GM12878 (cell line): ENCODE measurements around the gene MRPL34. TPM values are rescaled to one million over a fixed set of nuclear protein-coding genes. Genes with fewer than 3 reads are reported as not detected.

Experiments
- BCL11A ChIP-seq: IDR thresholded peaks from 2 replicates; pipeline ENCODE4 v1.6.1; 2011; ENCODE audit warnings: low read depth, low read length
- CREM ChIP-seq: IDR thresholded peaks from 2 replicates; pipeline ENCODE4 v1.6.1; 2014; ENCODE audit warnings: antibody characterized with exemption, low read depth
- E2F4 ChIP-seq: IDR thresholded peaks from 2 replicates; pipeline ENCODE4 v1.6.1; 2012; ENCODE audit warnings: low read depth, low read length, improper control_type of control experiment
- IRF5 ChIP-seq: fragments of 450-650 bp; IDR thresholded peaks from 2 replicates; pipeline ENCODE4 v1.6.1; 2017; ENCODE audit warnings: borderline replicate concordance
- POLR2A ChIP-seq: IDR thresholded peaks from 2 replicates; pipeline ENCODE4 v1.6.1; 2011; ENCODE audit warnings: low read depth, mild to moderate bottlenecking, low read length
- PRDM15 ChIP-seq: fragments of 450-650 bp; formaldehyde crosslinking; IDR thresholded peaks from 2 replicates; pipeline ENCODE4 v1.4.0; 2020; ENCODE audit warnings: mild to moderate bottlenecking, moderate library complexity
- RAD51 ChIP-seq: fragments of 450-650 bp; IDR thresholded peaks from 2 replicates; pipeline ENCODE4 v1.6.1; 2016; ENCODE audit warnings: moderate library complexity, mild to moderate bottlenecking, inconsistent platforms
- SIN3A ChIP-seq: IDR thresholded peaks from 2 replicates; pipeline ENCODE4 v1.6.1; 2012; ENCODE audit warnings: low read depth, low read length, improper control_type of control experiment
- USF2 ChIP-seq: IDR thresholded peaks from 2 replicates; pipeline ENCODE4 v1.6.1; 2011; ENCODE audit warnings: low read depth, low read length, improper control_type of control experiment, borderline replicate concordance
- WRNIP1 ChIP-seq: IDR thresholded peaks from 2 replicates; pipeline ENCODE4 v1.6.1; 2011; ENCODE audit warnings: low read depth, low read length, improper control_type of control experiment, borderline replicate concordance
- ZBTB40 ChIP-seq: fragments of 450-650 bp; IDR thresholded peaks from 2 replicates; pipeline ENCODE4 v1.6.1; 2016; ENCODE audit warnings: mild to moderate bottlenecking, moderate library complexity, borderline replicate concordance
- ZNF687 ChIP-seq: fragments of 450-650 bp; IDR thresholded peaks from 2 replicates; pipeline ENCODE4 v1.6.1; 2017; ENCODE audit warnings: mild to moderate bottlenecking, moderate library complexity
- polyA plus RNA-seq, 11 experiments: library from polyadenylated mRNA; depleted of rRNA in 4 of 11; unstranded in 6 of 11; stranded (reverse) in 5 of 11; fragments of >200 nt; fragmentation: Nextera tagmentation in 4 of 11; fragmentation: Illumina TruSeq in 1 of 11; extraction: Ambion mirVana in 4 of 11; extraction: Trizol in 1 of 11; gene quantifications; 1 replicate in 1 of 11; 2 replicates in 10 of 11; pipeline versions ENCODE4 v1.2.1 to v1.2.3, GENCODE V29; 2011 to 2016; ENCODE audit warnings: inconsistent platforms in 2 of 11, missing spikeins in 2 of 11, low read depth in 1 of 11
- total RNA-seq, 4 experiments: library from RNA; depleted of rRNA in 3 of 4; stranded (reverse); fragments of >200 nt in 3 of 4; fragmentation: Illumina TruSeq in 1 of 4; extraction: Trizol in 1 of 4; gene quantifications; 2 replicates each; pipeline versions ENCODE4 v1.2.1 to v1.2.3, GENCODE V29; 2013 to 2021

Gene MRPL34
- total and polyA plus RNA-seq, 10 of the 15 experiments (the other 5 are each of a cell fraction or from before 2014, with no cell fraction given) = 8.6 to 198 (median 78.6) TPM

GRCh38 chr19:17334414-17335409 lies 29.0 kb downstream of the MRPL34 start, which contains the start of gene ANO8 (continued):
- TF ChIP-seq ZBTB40 (no peak; the same call in 1 of the 2 replicates), USF2 (no peak), ZNF687 (peak; percentile 68), POLR2A (no peak), CREM (peak; percentile 91), IRF5 (no peak), PRDM15 (no peak), WRNIP1 (no peak), SIN3A (peak; percentile 48; the same call in 1 of the 2 replicates), RAD51 (no peak), E2F4 (0 out of 2 replicates have a peak, but pooled peaks have one; percentile 36), BCL11A (0 out of 2 replicates have a peak, but pooled peaks have one; percentile 17)
